ENCODE results near the gene GLRA1.
"Not testable (repeated sequence)": the region's sequence is repeated elsewhere in the genome, so short reads cannot be mapped to it uniquely, and the experiment has no call there.

Gene GLRA1

GRCh38 chr5:151913425-151913824 lies 11.2 kb downstream of the GLRA1 start:
- DNase-seq: no peak

GRCh38 chr5:151912360-151912759 lies 12.3 kb downstream of the GLRA1 start:
- no peak for DNase-seq

GRCh38 chr5:151911011-151911410 lies 13.6 kb downstream of the GLRA1 start:
- no peak for DNase-seq

- no peak for DNase-seq
Measured at GRCh38 chr5:151909628-151910027, 15.0 kb downstream of the GLRA1 start.

- no peak for DNase-seq
Measured at GRCh38 chr5:151906246-151906645, 18.4 kb downstream of the GLRA1 start.

- no peak for DNase-seq
Measured at GRCh38 chr5:151905557-151905961, 19.1 kb downstream of the GLRA1 start.

GRCh38 chr5:151904909-151905308 lies 19.7 kb downstream of the GLRA1 start:
- no peak for DNase-seq

GRCh38 chr5:151904127-151904526 lies 20.5 kb downstream of the GLRA1 start:
- DNase-seq: no peak

- DNase-seq: no peak
Measured at GRCh38 chr5:151903243-151903653, 21.4 kb downstream of the GLRA1 start.

GRCh38 chr5:151902215-151902614 lies 22.4 kb downstream of the GLRA1 start:
- no peak for DNase-seq

GRCh38 chr5:151901611-151902010 lies 23.0 kb downstream of the GLRA1 start:
- no peak for DNase-seq

GRCh38 chr5:151900891-151901290 lies 23.8 kb downstream of the GLRA1 start:
- no peak for DNase-seq

GRCh38 chr5:151899399-151899798 lies 25.3 kb downstream of the GLRA1 start:
- no peak for DNase-seq

GRCh38 chr5:151897896-151898295 lies 26.8 kb downstream of the GLRA1 start:
- DNase-seq: no peak

GRCh38 chr5:151897020-151897552 lies 27.6 kb downstream of the GLRA1 start:
- no peak for DNase-seq

- DNase-seq: no peak
Measured at GRCh38 chr5:151896031-151896691, 28.5 kb downstream of the GLRA1 start.

GRCh38 chr5:151895660-151896030 lies 29.0 kb downstream of the GLRA1 start:
- no peak for DNase-seq

GRCh38 chr5:151893485-151893884 lies 31.2 kb downstream of the GLRA1 start:
- DNase-seq: not testable (repeated sequence)

GRCh38 chr5:151892393-151892792 lies 32.3 kb downstream of the GLRA1 start:
- peak; percentile 31 for DNase-seq

- no peak for DNase-seq
Measured at GRCh38 chr5:151890299-151890698, 34.4 kb downstream of the GLRA1 start.

- DNase-seq: no peak
Measured at GRCh38 chr5:151889614-151890013, 35.0 kb downstream of the GLRA1 start.

- DNase-seq: no peak
Measured at GRCh38 chr5:151886546-151887275, 37.9 kb downstream of the GLRA1 start.

- DNase-seq: no peak
Measured at GRCh38 chr5:151885138-151885908, 39.3 kb downstream of the GLRA1 start.

Data from DMS53 (cell line).